Measurements from ENCODE around the gene DSCAM.

GRCh38 chr21:40421121-40421520 is 425.8 kb downstream of the DSCAM start:
- TF ChIP-seq CTCF (IDR thresholded peaks at IDR 0.05) (no peak), POLR2A (IDR thresholded peaks at IDR 0.05) (no peak)
